Stimulated activated naive CD4-positive, alpha-beta T cell treated with Interleukin-2 at 50 U/mL for 16 hours (primary cell): ENCODE data around the gene GFRA3.

Source experiments
- DNase-seq: peaks from one replicate; lab custom pipeline; 2025; lab: John Stamatoyannopoulos, UW

GFRA3 gene

GRCh38 chr5:138246822-138247221 lies 27.6 kb downstream of the GFRA3 start:
- no peak for DNase-seq

GRCh38 chr5:138246334-138246733 lies 28.1 kb downstream of the GFRA3 start:
- no peak for DNase-seq

GRCh38 chr5:138245717-138246116 lies 28.7 kb downstream of the GFRA3 start:
- no peak for DNase-seq

- no peak for DNase-seq
Observed at GRCh38 chr5:138243794-138244193, 30.6 kb downstream of the GFRA3 start.

- DNase-seq, result no peak
Observed at GRCh38 chr5:138241688-138242571, 32.5 kb downstream of the GFRA3 start.

- no peak for DNase-seq
Observed at GRCh38 chr5:138240650-138241385, 33.6 kb downstream of the GFRA3 start.

GRCh38 chr5:138238034-138238433 lies 36.4 kb downstream of the GFRA3 start:
- no peak for DNase-seq

GRCh38 chr5:138234651-138235050 lies 39.8 kb downstream of the GFRA3 start:
- no peak for DNase-seq

- DNase-seq, result no peak
Observed at GRCh38 chr5:138233280-138233679, 41.1 kb downstream of the GFRA3 start.

- DNase-seq, result no peak
Observed at GRCh38 chr5:138230981-138231589, 43.3 kb downstream of the GFRA3 start.

- DNase-seq, result no peak
Observed at GRCh38 chr5:138230261-138230660, 44.2 kb downstream of the GFRA3 start.

GRCh38 chr5:138229387-138229786 lies 45.0 kb downstream of the GFRA3 start:
- DNase-seq, result no peak

GRCh38 chr5:138226910-138227309 lies 47.5 kb downstream of the GFRA3 start:
- no peak for DNase-seq

- no peak for DNase-seq
Observed at GRCh38 chr5:138224712-138225111, 49.7 kb downstream of the GFRA3 start.

- DNase-seq, result no peak
Observed at GRCh38 chr5:138223532-138223931, 50.9 kb downstream of the GFRA3 start.

GRCh38 chr5:138216799-138217198 lies 57.6 kb downstream of the GFRA3 start:
- no peak for DNase-seq

- peak; percentile 88 for DNase-seq
Observed at GRCh38 chr5:138213161-138214029, 61.0 kb downstream of the GFRA3 start, which contains the start of gene CDC23. Gene CDC23, minus strand, starts transcription at chr5:138213323. Its CDS starts 11 bp downstream, at chr5:138213312.

- no peak for DNase-seq
Observed at GRCh38 chr5:138212828-138213160, 61.6 kb downstream of the GFRA3 start.

- no peak for DNase-seq
Observed at GRCh38 chr5:138210985-138211384, 63.4 kb downstream of the GFRA3 start.
